Naive thymus-derived CD4-positive, alpha-beta T cell (primary cell): ENCODE data around the gene CCDC97. TPM values are rescaled to one million over a fixed set of nuclear protein-coding genes. Genes with fewer than 3 reads are reported as not detected.

ENCODE experiments used
- ATAC-seq: fragments of 150-1000 bp; cut with Tn5 transposase; 2 replicates; pipeline ENCODE4 v1.10.0; 2021; ENCODE audit warnings: mild to moderate bottlenecking, moderate library complexity
- CTCF ChIA-PET: fragments of 350-600 bp; sonication (Branson Sonifier 250); formaldehyde crosslinking; loops from one replicate; lab custom pipeline; 2021; ENCODE audit warnings: antibody characterized with exemption; lab: Charles Lee
- POLR2A ChIA-PET: fragments of 350-600 bp; sonication (Branson Sonifier 250); formaldehyde crosslinking; loops from one replicate; lab custom pipeline; 2021; ENCODE audit warnings: antibody characterized with exemption, inconsistent platforms; lab: Charles Lee
- DNase-seq, 9 donors: peaks; one replicate each; pipeline versions ENCODE4 v3.0.0 to v3.0.0-alpha.2; 2020 to 2022; ENCODE audit warnings: mixed read lengths in 1 of 9
- H3K27ac ChIP-seq: one replicate; pipeline ENCODE4 v1.7.0; 2013; ENCODE audit warnings: mild to moderate bottlenecking, low read depth, low read length, moderate library complexity
- H3K27me3 ChIP-seq, 2 donors: one replicate each; pipeline ENCODE4 v1.7.0; 2013; ENCODE audit warnings: low read length in 2 of 2, mild to moderate bottlenecking in 2 of 2, moderate library complexity in 2 of 2; ENCODE audit not compliant: control insufficient read depth in 2 of 2, insufficient read depth in 2 of 2
- H3K36me3 ChIP-seq, 3 experiments: 1 replicate in 2 of 3; 2 replicates in 1 of 3; pipeline ENCODE4 v1.7.0; 2013; ENCODE audit warnings: low read length in 3 of 3, mild to moderate bottlenecking in 3 of 3, moderate library complexity in 1 of 3; ENCODE audit not compliant: insufficient read depth in 3 of 3, control insufficient read depth in 2 of 3
- H3K4me1 ChIP-seq, 2 donors: one replicate each; pipeline ENCODE4 v1.7.0; 2013; ENCODE audit warnings: low read length in 2 of 2, mild to moderate bottlenecking in 2 of 2, moderate library complexity in 1 of 2; ENCODE audit not compliant: control insufficient read depth in 2 of 2, insufficient read depth in 2 of 2
- H3K4me3 ChIP-seq: 2 replicates; pipeline ENCODE4 v1.7.0; 2013; ENCODE audit warnings: mild to moderate bottlenecking, low read length
- H3K9me3 ChIP-seq, 3 experiments: 1 replicate in 2 of 3; 2 replicates in 1 of 3; pipeline ENCODE4 v1.7.0; 2013; ENCODE audit warnings: low read length in 3 of 3; ENCODE audit not compliant: control insufficient read depth in 2 of 3
- H3K27ac Mint-ChIP-seq, 9 donors: one replicate each; pipeline ENCODE4 v1.8.0; 2020 to 2022; ENCODE audit warnings: mixed read lengths in 9 of 9, mild to moderate bottlenecking in 8 of 9, moderate library complexity in 5 of 9, inconsistent platforms in 2 of 9
- H3K27me3 Mint-ChIP-seq, 5 donors: one replicate each; pipeline ENCODE4 v1.8.0; 2021 to 2022; ENCODE audit warnings: mixed read lengths in 5 of 5, mild to moderate bottlenecking in 1 of 5
- H3K36me3 Mint-ChIP-seq, 5 donors: one replicate each; pipeline ENCODE4 v1.8.0; 2020 to 2022; ENCODE audit warnings: mixed read lengths in 5 of 5, mild to moderate bottlenecking in 3 of 5, inconsistent platforms in 1 of 5
- H3K4me1 Mint-ChIP-seq, 7 donors: one replicate each; pipeline ENCODE4 v1.8.0; 2020 to 2022; ENCODE audit warnings: mixed read lengths in 7 of 7, mild to moderate bottlenecking in 3 of 7, inconsistent platforms in 1 of 7
- H3K4me3 Mint-ChIP-seq, 10 donors: one replicate each; pipeline ENCODE4 v1.8.0; 2020 to 2022; ENCODE audit warnings: mild to moderate bottlenecking in 10 of 10, mixed read lengths in 10 of 10, moderate library complexity in 6 of 10, inconsistent platforms in 2 of 10
- H3K9me3 Mint-ChIP-seq, 11 donors: one replicate each; pipeline ENCODE4 v1.8.0; 2020 to 2022; ENCODE audit warnings: mixed read lengths in 11 of 11, mild to moderate bottlenecking in 4 of 11, inconsistent platforms in 1 of 11, moderate library complexity in 1 of 11
- intact Hi-C, 2 donors: fragments of 100-400 bp; cut with micrococcal nuclease; formaldehyde crosslinking; loops; one replicate each; pipeline ENCODE4 v1.15.1; 2023
- polyA plus RNA-seq, 2 donors: library from polyadenylated mRNA; unstranded; fragments of 300-500 nt; fragmentation: Illumina TruSeq; gene quantifications; one replicate each; pipeline ENCODE4 v1.2.3, GENCODE V29; 2021
- total RNA-seq, 6 experiments: library from RNA in 5 of 6; stranded (reverse) in 5 of 6; gene quantifications; 1 replicate in 5 of 6; 2 replicates in 1 of 6; pipeline ENCODE4 v1.2.3 and lab custom pipeline; 2021 to 2026

Gene CCDC97
- total and polyA plus RNA-seq, 7 experiments from 2014 or later = 22.3 to 56.5 (median 44.6) TPM

- H3K9me3 Mint-ChIP-seq = peaks cover 0 to 13% (median 0%) of the 10 kb centered on the region in 11 donors
- peak overlapping the region; percentile 87 for H3K27ac ChIP-seq
- ChIA-PET CTCF (interaction anchor here (1.1 to 7.2 kb wide), 4 partner anchors 8 to 102 kb away, joined by 6 to 78 read pairs (median 10); partner anchors contain the start of gene HNRNPUL1), POLR2A (interaction anchor here (0.8 to 15.1 kb wide), 10 partner anchors 11 to 101 kb away, joined by 3 to 339 read pairs (median 6); partner anchors contain the start of genes HNRNPUL1 and TGFB1)
- H3K9me3 ChIP-seq = no peaks in the 10 kb centered on the region
- peaks cover 89 to 90% of the 10 kb centered on the region in 2 donors for H3K4me1 ChIP-seq
- peaks cover 0 to 3% (median 0%) of the 10 kb centered on the region in 5 donors for H3K27me3 Mint-ChIP-seq
- H3K27me3 ChIP-seq = no peaks in the 10 kb centered on the region
- peak overlapping the region; percentile 94 to 99 (median 98) for H3K27ac Mint-ChIP-seq
- DNase-seq (no peak), ATAC-seq (no peak)
- intact Hi-C loops = loop anchor here (5.0 kb wide), 5 partner anchors 179 to 589 kb away; partner anchors contain the start of genes COQ8B (in 1 of the 2) and ITPKC (in 1 of the 2)
- peaks cover 64 to 97% (median 81%) of the 10 kb centered on the region in 7 donors for H3K4me1 Mint-ChIP-seq
- H3K4me3 Mint-ChIP-seq = peak overlapping the region; percentile 85 to 100 (median 96)
- H3K36me3 ChIP-seq = peaks cover 14 to 51% (median 14%) of the 10 kb centered on the region in 3 experiments
- H3K4me3 ChIP-seq = peak overlapping the region; percentile 46
- H3K36me3 Mint-ChIP-seq = peaks cover 4 to 57% (median 23%) of the 10 kb centered on the region in 5 donors
Measured at GRCh38 chr19:41305927-41306793, 3.8 kb upstream of the CCDC97 start.

DNA sequence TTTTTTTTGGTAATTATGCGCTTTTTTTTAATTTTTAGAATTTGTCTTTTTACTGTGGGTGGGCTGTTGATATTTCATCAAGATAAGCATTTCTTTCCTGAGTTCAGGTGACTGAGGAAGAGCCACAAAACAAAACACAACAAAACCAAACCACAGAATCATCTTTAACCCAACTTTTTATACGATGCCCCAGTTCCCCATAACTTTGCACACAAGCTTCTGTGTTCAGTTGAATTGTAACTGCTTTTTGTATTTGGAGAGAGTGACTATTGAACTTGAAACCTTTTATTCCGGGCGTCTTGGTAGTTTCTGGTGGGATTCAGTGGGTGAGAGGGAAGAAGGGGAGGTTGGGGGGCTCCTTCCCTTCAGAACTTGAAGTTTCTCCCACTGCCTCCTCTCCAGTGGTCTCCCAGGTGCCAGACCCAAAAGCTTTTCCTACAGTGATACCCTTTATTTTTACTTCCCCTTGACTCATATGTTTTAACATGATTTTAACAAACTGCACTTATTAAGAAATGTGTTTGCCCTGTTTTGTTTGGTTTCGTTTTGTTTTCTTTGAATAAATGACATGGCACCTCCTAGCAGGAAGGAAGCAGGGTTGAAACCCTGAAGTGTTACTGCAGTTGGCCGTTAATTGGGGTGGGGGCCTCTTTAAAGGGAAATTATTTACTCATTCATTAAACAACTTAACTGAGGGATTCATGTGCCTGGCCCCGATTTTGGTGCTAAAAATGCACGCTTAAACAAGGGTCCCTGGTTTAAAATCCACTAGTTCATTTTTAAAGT lies 2.7 kb upstream of the CCDC97 start:
- H3K27me3 Mint-ChIP-seq = peaks cover 0 to 3% (median 0%) of the 10 kb centered on the region in 5 donors
- H3K4me3 Mint-ChIP-seq = peak overlapping the region; percentile 85 to 100 (median 96)
- H3K9me3 ChIP-seq = no peaks in the 10 kb centered on the region
- H3K27ac Mint-ChIP-seq = peak overlapping the region; percentile 94 to 99 (median 98)
- ATAC-seq (peak; percentile 24), DNase-seq (peak in 6 of 9 donors; percentile 51 to 75 (median 69))
- H3K4me1 ChIP-seq = peaks cover 80 to 83% of the 10 kb centered on the region in 2 donors
- POLR2A ChIA-PET = interaction anchor here (0.6 to 15.1 kb wide), 14 partner anchors 9 to 1210 kb away, joined by 3 to 339 read pairs (median 4); partner anchors contain the start of genes B9D2, HNRNPUL1 and TGFB1
- H3K9me3 Mint-ChIP-seq = peaks cover 0 to 13% (median 0%) of the 10 kb centered on the region in 11 donors
- CTCF ChIA-PET = interaction anchor here (0.9 to 7.2 kb wide), 11 partner anchors 9 to 180 kb away, joined by 3 to 78 read pairs (median 6); partner anchors contain the start of genes B9D2 and HNRNPUL1
- H3K36me3 ChIP-seq = peaks cover 14 to 43% (median 14%) of the 10 kb centered on the region in 3 experiments
- H3K4me1 Mint-ChIP-seq = peaks cover 58 to 97% (median 82%) of the 10 kb centered on the region in 7 donors
- H3K36me3 Mint-ChIP-seq = peaks cover 4 to 55% (median 17%) of the 10 kb centered on the region in 5 donors
- intact Hi-C loops = loop anchor here (1.0 to 5.0 kb wide), 7 partner anchors 8 to 590 kb away; partner anchors contain the start of genes COQ8B (in 1 of the 2) and ITPKC (in 1 of the 2)
- H3K27me3 ChIP-seq = no peaks in the 10 kb centered on the region
- peak overlapping the region; percentile 87 for H3K27ac ChIP-seq
- H3K4me3 ChIP-seq = peak overlapping the region; percentile 46

- no peak for ATAC-seq
- Mint-ChIP-seq H3K36me3 (peaks cover 4 to 49% (median 14%) of the 10 kb centered on the region in 5 donors), H3K4me1 (peaks cover 52 to 97% (median 78%) of the 10 kb centered on the region in 7 donors), H3K27me3 (peaks cover 0 to 3% (median 0%) of the 10 kb centered on the region in 5 donors), H3K9me3 (peaks cover 0 to 13% (median 0%) of the 10 kb centered on the region in 11 donors), H3K27ac (peak overlapping the region; percentile 94 to 99 (median 98)), H3K4me3 (peak overlapping the region; percentile 93 to 100 (median 96))
- Histone ChIP-seq H3K36me3 (peaks cover 14 to 43% (median 14%) of the 10 kb centered on the region in 3 experiments), H3K27ac (peak overlapping the region; percentile 87), H3K4me3 (peak overlapping the region; percentile 46), H3K9me3 (no peaks in the 10 kb centered on the region), H3K27me3 (no peaks in the 10 kb centered on the region), H3K4me1 (peaks cover 73 to 77% of the 10 kb centered on the region in 2 donors)
- ChIA-PET CTCF (interaction anchor here (0.9 to 7.2 kb wide), 15 partner anchors 10 to 181 kb away, joined by 3 to 78 read pairs (median 5); partner anchors contain the start of genes B9D2 and HNRNPUL1), POLR2A (interaction anchor here (0.6 to 15.1 kb wide), 15 partner anchors 8 to 337 kb away, joined by 3 to 339 read pairs (median 4); partner anchors contain the start of genes B9D2, HNRNPUL1 and TGFB1)
- DNase-seq = no peak
- intact Hi-C loops = loop anchor here (1.0 to 5.0 kb wide), 19 partner anchors 9 to 645 kb away; partner anchors contain the start of genes COQ8B (in 1 of the 2) and ITPKC (in 1 of the 2)
Measured at GRCh38 chr19:41307954-41308449, 2.0 kb upstream of the CCDC97 start.

GRCh38 chr19:41308450-41309179 lies 1.4 kb upstream of the CCDC97 start:
- peaks cover 54 to 97% (median 82%) of the 10 kb centered on the region in 7 donors for H3K4me1 Mint-ChIP-seq
- Histone ChIP-seq H3K9me3 (no peaks in the 10 kb centered on the region), H3K27me3 (no peaks in the 10 kb centered on the region), H3K36me3 (peaks cover 12 to 44% (median 17%) of the 10 kb centered on the region in 3 experiments), H3K4me1 (peaks cover 67 to 75% of the 10 kb centered on the region in 2 donors), H3K27ac (peak overlapping the region; percentile 87), H3K4me3 (peak overlapping the region; percentile 72)
- ATAC-seq = peak; percentile 84
- peaks cover 0 to 3% (median 0%) of the 10 kb centered on the region in 5 donors for H3K27me3 Mint-ChIP-seq
- CTCF ChIA-PET = interaction anchor here (0.6 to 7.2 kb wide), 19 partner anchors 11 to 704 kb away, joined by 3 to 78 read pairs (median 4); partner anchors contain the start of genes B9D2 and HNRNPUL1
- DNase-seq = peak; percentile 85 to 95 (median 90)
- H3K27ac Mint-ChIP-seq = peak overlapping the region; percentile 94 to 99 (median 98)
- intact Hi-C loops = loop anchor here (1.0 to 5.0 kb wide), 17 partner anchors 18 to 645 kb away; partner anchors contain the start of genes COQ8B (in 1 of the 2) and ITPKC (in 1 of the 2)
- H3K9me3 Mint-ChIP-seq = peaks cover 0 to 13% (median 0%) of the 10 kb centered on the region in 11 donors
- peak overlapping the region; percentile 93 to 100 (median 96) for H3K4me3 Mint-ChIP-seq
- POLR2A ChIA-PET = interaction anchor here (0.6 to 15.1 kb wide), 23 partner anchors 9 to 338 kb away, joined by 3 to 339 read pairs (median 4); partner anchors contain the start of genes B9D2, HNRNPUL1 and TGFB1
- peaks cover 9 to 49% (median 19%) of the 10 kb centered on the region in 5 donors for H3K36me3 Mint-ChIP-seq
